IMR-90 (cell line): Measurements from ENCODE around the gene SMIM14. TPM values are rescaled to one million over a fixed set of nuclear protein-coding genes. Genes with fewer than 3 reads are reported as not detected.

Experiments
- ATAC-seq: fragments of 200-7000 bp; cut with Tn5 transposase; 2 replicates; pipeline ENCODE4 v1.9.1; 2020; ENCODE audit warnings: low read depth, mild to moderate bottlenecking, moderate library complexity
- BruUV-seq: library from RNA; stranded (reverse); fragments of 400-500 nt; replicated peaks from 2 replicates; lab custom pipeline; 2021; lab: Mats Ljungman, UMichigan
- CTCF ChIA-PET: fragments of 300-600 bp; formaldehyde crosslinking; extraction: SDS; loops from one replicate; lab custom pipeline; 2021; ENCODE audit warnings: antibody characterized with exemption; lab: Yijun Ruan, JAX
- POLR2A ChIA-PET: fragments of 300-600 bp; sonication (Branson Sonifier 250); formaldehyde crosslinking; loops from one replicate; lab custom pipeline; 2022; ENCODE audit warnings: antibody characterized with exemption; ENCODE audit not compliant: unreplicated experiment; lab: Charles Lee
- DNase-seq: peaks from one replicate; pipeline ENCODE4 v3.0.0; 2013
- H2AFZ ChIP-seq: replicated peaks from 2 replicates; pipeline ENCODE3; 2013; ENCODE audit warnings: low read length, mild to moderate bottlenecking; ENCODE audit not compliant: poor library complexity
- H2AK5ac ChIP-seq: 2 replicates; pipeline ENCODE4 v1.6.1; 2013; ENCODE audit warnings: low read depth, low read length, inconsistent platforms
- H2AK9ac ChIP-seq: replicated peaks from 2 replicates; pipeline ENCODE3; 2013; ENCODE audit warnings: mild to moderate bottlenecking, low read depth, low read length, moderate library complexity; ENCODE audit not compliant: poor library complexity
- H2BK120ac ChIP-seq: 2 replicates; pipeline ENCODE4 v1.6.1; 2013; ENCODE audit warnings: low read depth, low read length, inconsistent platforms
- H2BK15ac ChIP-seq: 3 replicates; pipeline ENCODE4 v1.6.1; 2013; ENCODE audit warnings: low read depth, low read length, inconsistent platforms
- H2BK20ac ChIP-seq: 2 replicates; pipeline ENCODE4 v1.6.1; 2013; ENCODE audit warnings: low read depth, mild to moderate bottlenecking, inconsistent platforms, low read length, moderate library complexity
- H2BK5ac ChIP-seq: 2 replicates; pipeline ENCODE4 v1.6.1; 2013; ENCODE audit warnings: mild to moderate bottlenecking, low read depth, low read length, inconsistent platforms; ENCODE audit not compliant: poor library complexity, severe bottlenecking
- H3K14ac ChIP-seq: replicated peaks from 2 replicates; pipeline ENCODE4 v1.6.1; 2013; ENCODE audit warnings: low read depth, low read length, inconsistent platforms
- H3K18ac ChIP-seq: 2 replicates; pipeline ENCODE4 v1.6.1; 2013; ENCODE audit warnings: low read depth, low read length, control low read depth
- H3K23ac ChIP-seq: 2 replicates; pipeline ENCODE4 v1.6.1; 2013; ENCODE audit warnings: low read depth, low read length, inconsistent platforms
- H3K27ac ChIP-seq: 2 replicates; pipeline ENCODE4 v1.5.1; 2013; ENCODE audit warnings: mild to moderate bottlenecking, control low read depth, low read length; ENCODE audit not compliant: insufficient read depth
- H3K27me3 ChIP-seq: 2 replicates; pipeline ENCODE4 v1.6.1; 2013; ENCODE audit warnings: low read length; ENCODE audit not compliant: control insufficient read depth, insufficient read depth
- H3K36me3 ChIP-seq: 2 replicates; pipeline ENCODE4 v1.6.1; 2013; ENCODE audit warnings: low read length, mixed read lengths; ENCODE audit not compliant: control insufficient read depth, insufficient read depth
- H3K4ac ChIP-seq: 2 replicates; pipeline ENCODE4 v1.6.1; 2013; ENCODE audit warnings: low read depth, low read length, inconsistent platforms
- H3K4me1 ChIP-seq: 2 replicates; pipeline ENCODE4 v1.6.1; 2013; ENCODE audit warnings: low read length, mixed read lengths; ENCODE audit not compliant: control insufficient read depth, insufficient read depth
- H3K4me2 ChIP-seq: 2 replicates; pipeline ENCODE4 v1.6.1; 2013; ENCODE audit warnings: low read depth, mild to moderate bottlenecking, control low read depth, low read length, moderate library complexity
- H3K4me3 ChIP-seq: 2 replicates; pipeline ENCODE4 v1.5.1; 2013; ENCODE audit warnings: low read depth, mild to moderate bottlenecking, control low read depth, low read length, moderate library complexity; ENCODE audit not compliant: insufficient read depth
- H3K56ac ChIP-seq: 2 replicates; pipeline ENCODE4 v1.6.1; 2013; ENCODE audit warnings: low read length, inconsistent platforms; ENCODE audit not compliant: insufficient read depth; ENCODE audit errors: extremely low read depth
- H3K79me1 ChIP-seq, 2 experiments: 2 replicates each; pipeline ENCODE4 v1.6.1; 2013; ENCODE audit warnings: low read length in 2 of 2, inconsistent platforms in 1 of 2, low read depth in 1 of 2
- H3K9ac ChIP-seq: 2 replicates; pipeline ENCODE4 v1.6.1; 2013; ENCODE audit warnings: low read depth, low read length, control low read depth
- H3K9me1 ChIP-seq: 2 replicates; pipeline ENCODE4 v1.6.1; 2013; ENCODE audit warnings: low read length, inconsistent platforms; ENCODE audit not compliant: insufficient read depth
- H3K9me3 ChIP-seq: 2 replicates; pipeline ENCODE4 v1.6.1; 2013; ENCODE audit warnings: low read length; ENCODE audit not compliant: control insufficient read depth, insufficient read depth
- H4K20me1 ChIP-seq: 2 replicates; pipeline ENCODE4 v1.6.1; 2013; ENCODE audit warnings: low read length, inconsistent platforms; ENCODE audit not compliant: insufficient read depth
- H4K5ac ChIP-seq: 2 replicates; pipeline ENCODE4 v1.6.1; 2013; ENCODE audit warnings: mild to moderate bottlenecking, low read depth, low read length, control low read depth
- H4K8ac ChIP-seq, 2 experiments: 2 replicates each; pipeline ENCODE4 v1.6.1; 2013; ENCODE audit warnings: low read depth in 2 of 2, low read length in 2 of 2, control low read depth in 1 of 2, inconsistent platforms in 1 of 2
- H4K91ac ChIP-seq: 2 replicates; pipeline ENCODE4 v1.6.1; 2013; ENCODE audit warnings: low read depth, low read length, inconsistent platforms; ENCODE audit not compliant: insufficient read depth
- BHLHE40 ChIP-seq: fragments of 150-350 bp; IDR thresholded peaks from 2 replicates; pipeline ENCODE4 v1.6.1; 2016; ENCODE audit warnings: mild to moderate bottlenecking, low read depth, low read length
- CEBPB ChIP-seq: IDR thresholded peaks from 2 replicates; pipeline ENCODE4 v1.6.1; 2012; ENCODE audit warnings: low read depth, low read length, improper control_type of control experiment
- FOS ChIP-seq: fragments of 150-350 bp; IDR thresholded peaks from 2 replicates; pipeline ENCODE4 v1.6.1; 2016; ENCODE audit warnings: low read depth, low read length
- MAZ ChIP-seq: IDR thresholded peaks from 2 replicates; pipeline ENCODE4 v1.6.1; 2012; ENCODE audit warnings: low read depth, mild to moderate bottlenecking, low read length, improper control_type of control experiment, moderate library complexity, borderline replicate concordance
- MXI1 ChIP-seq: IDR thresholded peaks from 2 replicates; pipeline ENCODE4 v1.6.1; 2012; ENCODE audit warnings: low read depth, mild to moderate bottlenecking, low read length, moderate library complexity, borderline replicate concordance
- POLR2A ChIP-seq: IDR thresholded peaks from 2 replicates; pipeline ENCODE4 v1.6.1; 2012; ENCODE audit warnings: mild to moderate bottlenecking, low read depth, low read length
- RAD21 ChIP-seq: IDR thresholded peaks from 2 replicates; pipeline ENCODE4 v1.6.1; 2012; ENCODE audit warnings: low read length, improper control_type of control experiment
- RCOR1 ChIP-seq: IDR thresholded peaks from 2 replicates; pipeline ENCODE4 v1.6.1; 2012; ENCODE audit warnings: mild to moderate bottlenecking, low read length, improper control_type of control experiment; ENCODE audit not compliant: insufficient replicate concordance
- RFX5 ChIP-seq: IDR thresholded peaks from 2 replicates; pipeline ENCODE4 v1.8.0; 2012; ENCODE audit warnings: low read depth, mild to moderate bottlenecking, low read length, moderate library complexity
- WGBS, 2 experiments: methylation state at CpG; one replicate each; pipeline versions ENCODE4 v1.1.5 to v1.1.7; 2013; ENCODE audit warnings: missing lambda C conversion rate in 2 of 2; ENCODE audit not compliant: insufficient read length in 1 of 2; ENCODE audit errors: extremely low coverage in 2 of 2; 5-methylcytosine and 5-hydroxymethylcytosine counted together
- dilution Hi-C: fragments of 300-500 bp; cut with HindIII; formaldehyde crosslinking; loops from one replicate; pipeline ENCODE4 v1.14.3; 2018; ENCODE audit warnings: low sequenced_read_pairs; ENCODE audit not compliant: unreplicated experiment
- in situ Hi-C: fragments of 300-500 bp; cut with MboI; formaldehyde crosslinking; loops from 3 replicates; pipeline ENCODE4 v1.14.3; 2019; ENCODE audit warnings: low sequenced_read_pairs, inconsistent platforms, mixed read lengths
- intact Hi-C: fragments of 100-400 bp; cut with micrococcal nuclease; formaldehyde crosslinking; loops from 2 replicates; pipeline ENCODE4 v1.10.0; 2022
- polyA plus RNA-seq, 3 experiments: library from polyadenylated mRNA; depleted of rRNA; stranded (reverse); fragments of >200 nt; gene quantifications; 2 replicates each; pipeline ENCODE4 v1.2.3, GENCODE V29; 2012; ENCODE audit warnings: low replicate concordance in 1 of 3
- total RNA-seq: library from RNA; depleted of rRNA; stranded (reverse); fragments of >200 nt; gene quantifications from 2 replicates; pipeline ENCODE4 v1.2.3, GENCODE V29; 2012
- TF ChIP-seq, protein P1 (sequence below): fragments of 150-350 bp; IDR thresholded peaks from 2 replicates; pipeline ENCODE4 v1.6.1; 2017; ENCODE audit warnings: mild to moderate bottlenecking, antibody characterized with exemption, low read length, low read depth
- TF ChIP-seq, protein P2 (sequence below): fragments of 150-350 bp; IDR thresholded peaks from 2 replicates; pipeline ENCODE4 v1.6.1; 2016; ENCODE audit warnings: low read depth, mild to moderate bottlenecking, low read length, moderate library complexity, borderline replicate concordance
- TF ChIP-seq, protein P3 (sequence below): conservative IDR thresholded peaks from 2 replicates; pipeline ENCODE4 v1.5.1; 2012; ENCODE audit warnings: mild to moderate bottlenecking, low read depth, low read length, improper control_type of control experiment

SMIM14 gene
- total and polyA plus RNA-seq, 2 of the 4 experiments (the other 2 are of a cell fraction): 15.6 to 20.9 TPM

DNA sequence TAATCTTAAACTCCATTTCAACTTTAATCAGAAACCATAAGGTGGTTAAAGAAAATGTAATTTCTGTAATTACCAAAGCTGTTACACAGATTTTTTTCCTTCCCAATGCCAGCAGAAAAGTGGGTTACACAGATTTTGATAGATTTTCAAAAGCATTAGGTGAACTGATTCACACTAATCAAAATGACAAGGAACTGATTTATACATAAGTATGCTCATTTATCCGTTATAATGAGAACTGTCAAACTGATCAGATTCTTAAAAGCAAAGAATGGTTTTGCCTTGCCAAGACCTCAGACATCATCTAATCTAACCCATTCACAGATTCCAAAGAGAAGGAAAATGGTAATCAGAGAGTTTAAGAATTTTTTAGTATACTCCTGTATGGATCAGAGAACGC, 116.6 kb downstream of the SMIM14 start:
- Histone ChIP-seq H3K9me1 (peaks cover 9% of the 10 kb centered on the region; the same call in 1 of the 2 replicates), H3K79me1 (peaks cover 8 to 56% of the 10 kb centered on the region in 2 experiments), H4K91ac (no peak overlapping the region), H2BK15ac (no peak overlapping the region), H3K9ac (no peak overlapping the region), H3K36me3 (peaks cover 18% of the 10 kb centered on the region), H3K23ac (no peak overlapping the region), H3K18ac (peak overlapping the region; percentile 41; the same call in 1 of the 2 replicates), H2AFZ (no peak overlapping the region), H2BK5ac (peak overlapping the region; percentile 71), H3K14ac (no peak overlapping the region), H4K5ac (peak overlapping the region; percentile 36; the same call in 1 of the 2 replicates), H2AK9ac (no peak overlapping the region), H2AK5ac (no peak overlapping the region), H3K27ac (no peak overlapping the region), H2BK20ac (no peak overlapping the region), H3K4ac (no peak overlapping the region; the same call in 1 of the 2 replicates), H3K4me1 (peaks cover 7% of the 10 kb centered on the region), H3K56ac (no peak overlapping the region), H4K20me1 (peaks cover 23% of the 10 kb centered on the region; the same call in 1 of the 2 replicates), H2BK120ac (no peak overlapping the region), H3K27me3 (no peaks in the 10 kb centered on the region), H3K4me3 (no peak overlapping the region), H3K9me3 (no peaks in the 10 kb centered on the region), H3K4me2 (peak overlapping the region; percentile 88; the same call in 1 of the 2 replicates), H4K8ac (no peak overlapping the region; a peak in 1 of 4 replicates)
- no peak for TF ChIP-seq POLR2A
- TF ChIP-seq RCOR1: no peak
- TF ChIP-seq BHLHE40: no peak
- no peak for TF ChIP-seq FOS
- no peak for TF ChIP-seq CEBPB
- no peak for TF ChIP-seq MAZ
- no peak for TF ChIP-seq MXI1
- no peak for TF ChIP-seq RFX5
- TF ChIP-seq, protein P1, sequence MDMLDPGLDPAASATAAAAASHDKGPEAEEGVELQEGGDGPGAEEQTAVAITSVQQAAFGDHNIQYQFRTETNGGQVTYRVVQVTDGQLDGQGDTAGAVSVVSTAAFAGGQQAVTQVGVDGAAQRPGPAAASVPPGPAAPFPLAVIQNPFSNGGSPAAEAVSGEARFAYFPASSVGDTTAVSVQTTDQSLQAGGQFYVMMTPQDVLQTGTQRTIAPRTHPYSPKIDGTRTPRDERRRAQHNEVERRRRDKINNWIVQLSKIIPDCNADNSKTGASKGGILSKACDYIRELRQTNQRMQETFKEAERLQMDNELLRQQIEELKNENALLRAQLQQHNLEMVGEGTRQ: no peak
- no peak for TF ChIP-seq RAD21
- TF ChIP-seq, protein P2, sequence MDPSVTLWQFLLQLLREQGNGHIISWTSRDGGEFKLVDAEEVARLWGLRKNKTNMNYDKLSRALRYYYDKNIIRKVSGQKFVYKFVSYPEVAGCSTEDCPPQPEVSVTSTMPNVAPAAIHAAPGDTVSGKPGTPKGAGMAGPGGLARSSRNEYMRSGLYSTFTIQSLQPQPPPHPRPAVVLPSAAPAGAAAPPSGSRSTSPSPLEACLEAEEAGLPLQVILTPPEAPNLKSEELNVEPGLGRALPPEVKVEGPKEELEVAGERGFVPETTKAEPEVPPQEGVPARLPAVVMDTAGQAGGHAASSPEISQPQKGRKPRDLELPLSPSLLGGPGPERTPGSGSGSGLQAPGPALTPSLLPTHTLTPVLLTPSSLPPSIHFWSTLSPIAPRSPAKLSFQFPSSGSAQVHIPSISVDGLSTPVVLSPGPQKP: no peak
- TF ChIP-seq, protein P3, sequence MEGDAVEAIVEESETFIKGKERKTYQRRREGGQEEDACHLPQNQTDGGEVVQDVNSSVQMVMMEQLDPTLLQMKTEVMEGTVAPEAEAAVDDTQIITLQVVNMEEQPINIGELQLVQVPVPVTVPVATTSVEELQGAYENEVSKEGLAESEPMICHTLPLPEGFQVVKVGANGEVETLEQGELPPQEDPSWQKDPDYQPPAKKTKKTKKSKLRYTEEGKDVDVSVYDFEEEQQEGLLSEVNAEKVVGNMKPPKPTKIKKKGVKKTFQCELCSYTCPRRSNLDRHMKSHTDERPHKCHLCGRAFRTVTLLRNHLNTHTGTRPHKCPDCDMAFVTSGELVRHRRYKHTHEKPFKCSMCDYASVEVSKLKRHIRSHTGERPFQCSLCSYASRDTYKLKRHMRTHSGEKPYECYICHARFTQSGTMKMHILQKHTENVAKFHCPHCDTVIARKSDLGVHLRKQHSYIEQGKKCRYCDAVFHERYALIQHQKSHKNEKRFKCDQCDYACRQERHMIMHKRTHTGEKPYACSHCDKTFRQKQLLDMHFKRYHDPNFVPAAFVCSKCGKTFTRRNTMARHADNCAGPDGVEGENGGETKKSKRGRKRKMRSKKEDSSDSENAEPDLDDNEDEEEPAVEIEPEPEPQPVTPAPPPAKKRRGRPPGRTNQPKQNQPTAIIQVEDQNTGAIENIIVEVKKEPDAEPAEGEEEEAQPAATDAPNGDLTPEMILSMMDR: no peak
- dilution Hi-C loops (no loop called here), intact Hi-C loops (no loop called here), in situ Hi-C loops (loop anchor here (10.0 kb wide), 1 partner anchor 113 kb away; the partner anchor contains the start of gene SMIM14)
- POLR2A ChIA-PET: no interaction called here
- ATAC-seq: no peak
- no TSS peak for BruUV-seq
- CTCF ChIA-PET: interaction anchor here (0.6 kb wide), 1 partner anchor 10 kb away, joined by 3 read pairs; no protein-coding TSS in a partner anchor
- no CpG with 5 or more reads among the region's 2 CpGs for WGBS, 2 experiments
- DNase-seq: no peak
